BJ (cell line): ENCODE data around the gene ITGAX. TPM values are rescaled to one million over a fixed set of nuclear protein-coding genes. Genes with fewer than 3 reads are reported as not detected.

ENCODE experiments used
- CTCF ChIA-PET: fragments of 350-600 bp; formaldehyde crosslinking; extraction: SDS; loops from one replicate; lab custom pipeline; 2021; ENCODE audit warnings: antibody characterized with exemption, inconsistent platforms; lab: Yijun Ruan, JAX
- POLR2A ChIA-PET: fragments of 300-600 bp; sonication (Branson Sonifier 250); formaldehyde crosslinking; extraction: SDS; loops from one replicate; lab custom pipeline; 2021; ENCODE audit warnings: antibody characterized with exemption; lab: Charles Lee
- DNase-seq: peaks from one replicate; pipeline ENCODE4 v3.0.0-alpha.2; 2011; ENCODE audit warnings: low read depth
- H3K27me3 ChIP-seq: 2 replicates; pipeline ENCODE4 v1.6.0; 2011; ENCODE audit warnings: low read length; ENCODE audit not compliant: control insufficient read depth, insufficient read depth
- H3K36me3 ChIP-seq: 2 replicates; pipeline ENCODE4 v1.5.1; 2011; ENCODE audit warnings: low read length; ENCODE audit not compliant: control insufficient read depth, insufficient read depth
- H3K4me3 ChIP-seq: 2 replicates; pipeline ENCODE4 v1.5.1; 2011; ENCODE audit warnings: low read depth, mild to moderate bottlenecking, control low read depth, low read length
- polyA plus RNA-seq: library from polyadenylated mRNA; depleted of rRNA; stranded (reverse); fragments of >200 nt; gene quantifications from 2 replicates; pipeline ENCODE4 v1.2.3, GENCODE V29; 2011
- TF ChIP-seq, protein P1 (sequence below): IDR thresholded peaks from 2 replicates; pipeline ENCODE4 v1.5.1; 2011; ENCODE audit warnings: low read depth, mild to moderate bottlenecking, control low read depth, inconsistent platforms, low read length, moderate library complexity; ENCODE audit not compliant: insufficient read depth

Gene ITGAX
- polyA plus RNA-seq, 1 experiment, result not detected

DNA sequence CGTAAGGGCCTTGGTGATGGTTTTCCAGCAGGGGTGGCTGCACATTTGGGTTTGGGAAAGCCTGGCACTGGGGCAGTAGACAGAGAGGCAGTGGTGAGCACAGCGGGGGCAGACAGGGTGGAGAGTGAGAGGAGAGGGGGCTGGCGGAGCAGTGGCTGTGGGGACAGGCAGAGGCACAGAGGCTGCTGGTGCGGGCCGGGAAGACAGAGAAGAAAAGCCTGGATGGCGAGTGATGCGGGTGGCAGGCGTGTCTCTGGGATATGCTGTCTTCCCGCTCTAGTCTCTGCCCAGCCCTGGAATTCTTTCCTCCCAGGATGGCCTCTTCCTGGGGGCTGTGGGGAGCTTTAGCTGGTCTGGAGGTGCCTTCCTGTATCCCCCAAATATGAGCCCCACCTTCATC lies 55.1 kb downstream of the ITGAX start:
- TF ChIP-seq, protein P1, sequence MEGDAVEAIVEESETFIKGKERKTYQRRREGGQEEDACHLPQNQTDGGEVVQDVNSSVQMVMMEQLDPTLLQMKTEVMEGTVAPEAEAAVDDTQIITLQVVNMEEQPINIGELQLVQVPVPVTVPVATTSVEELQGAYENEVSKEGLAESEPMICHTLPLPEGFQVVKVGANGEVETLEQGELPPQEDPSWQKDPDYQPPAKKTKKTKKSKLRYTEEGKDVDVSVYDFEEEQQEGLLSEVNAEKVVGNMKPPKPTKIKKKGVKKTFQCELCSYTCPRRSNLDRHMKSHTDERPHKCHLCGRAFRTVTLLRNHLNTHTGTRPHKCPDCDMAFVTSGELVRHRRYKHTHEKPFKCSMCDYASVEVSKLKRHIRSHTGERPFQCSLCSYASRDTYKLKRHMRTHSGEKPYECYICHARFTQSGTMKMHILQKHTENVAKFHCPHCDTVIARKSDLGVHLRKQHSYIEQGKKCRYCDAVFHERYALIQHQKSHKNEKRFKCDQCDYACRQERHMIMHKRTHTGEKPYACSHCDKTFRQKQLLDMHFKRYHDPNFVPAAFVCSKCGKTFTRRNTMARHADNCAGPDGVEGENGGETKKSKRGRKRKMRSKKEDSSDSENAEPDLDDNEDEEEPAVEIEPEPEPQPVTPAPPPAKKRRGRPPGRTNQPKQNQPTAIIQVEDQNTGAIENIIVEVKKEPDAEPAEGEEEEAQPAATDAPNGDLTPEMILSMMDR, result no peak
- DNase-seq, result no peak
- ChIA-PET POLR2A (interaction anchor here (0.6 kb wide), 1 partner anchor 16 kb away, joined by 4 read pairs; no protein-coding TSS in a partner anchor), CTCF (no interaction called here)
- Histone ChIP-seq H3K4me3 (no peak overlapping the region), H3K36me3 (no peaks in the 10 kb centered on the region), H3K27me3 (peaks cover 2% of the 10 kb centered on the region; the same call in 1 of the 2 replicates)

DNA sequence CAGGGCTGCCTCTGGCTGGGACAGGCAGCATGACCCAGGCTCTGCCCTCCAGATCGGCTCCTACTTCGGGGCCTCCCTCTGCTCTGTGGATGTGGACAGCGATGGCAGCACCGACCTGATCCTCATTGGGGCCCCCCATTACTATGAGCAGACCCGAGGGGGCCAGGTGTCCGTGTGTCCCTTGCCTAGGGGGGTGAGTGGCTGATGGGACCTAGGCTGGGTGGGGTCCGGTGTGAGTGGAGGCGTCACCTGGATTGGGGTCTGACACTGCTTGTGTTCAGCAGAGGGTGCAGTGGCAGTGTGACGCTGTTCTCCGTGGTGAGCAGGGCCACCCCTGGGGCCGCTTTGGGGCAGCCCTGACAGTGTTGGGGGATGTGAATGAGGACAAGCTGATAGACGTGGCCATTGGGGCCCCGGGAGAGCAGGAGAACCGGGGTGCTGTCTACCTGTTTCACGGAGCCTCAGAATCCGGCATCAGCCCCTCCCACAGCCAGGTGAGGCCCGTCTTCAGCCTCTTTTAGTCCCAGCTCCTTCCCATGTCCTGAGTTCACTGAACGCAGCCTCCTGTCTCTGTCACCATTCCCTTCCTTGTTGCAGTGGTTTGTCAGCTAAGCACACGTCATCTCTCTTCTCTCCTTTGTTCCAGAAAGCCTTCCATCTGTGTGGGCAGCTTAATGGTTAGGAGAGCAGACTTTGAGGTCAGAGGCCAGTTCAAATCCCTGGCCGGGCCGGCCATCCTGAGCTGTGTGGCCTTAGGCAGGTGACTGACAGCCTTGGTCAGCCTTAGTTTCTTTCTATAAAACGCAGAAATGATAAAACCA lies 56.3 kb downstream of the ITGAX start:
- TF ChIP-seq, protein P1, result no peak
- CTCF ChIA-PET, result no interaction called here
- no peaks in the 10 kb centered on the region for H3K36me3 ChIP-seq
- POLR2A ChIA-PET, result no interaction called here
- peaks cover 2% of the 10 kb centered on the region; the same call in 1 of the 2 replicates for H3K27me3 ChIP-seq
- DNase-seq, result no peak
- no peak overlapping the region for H3K4me3 ChIP-seq

DNA sequence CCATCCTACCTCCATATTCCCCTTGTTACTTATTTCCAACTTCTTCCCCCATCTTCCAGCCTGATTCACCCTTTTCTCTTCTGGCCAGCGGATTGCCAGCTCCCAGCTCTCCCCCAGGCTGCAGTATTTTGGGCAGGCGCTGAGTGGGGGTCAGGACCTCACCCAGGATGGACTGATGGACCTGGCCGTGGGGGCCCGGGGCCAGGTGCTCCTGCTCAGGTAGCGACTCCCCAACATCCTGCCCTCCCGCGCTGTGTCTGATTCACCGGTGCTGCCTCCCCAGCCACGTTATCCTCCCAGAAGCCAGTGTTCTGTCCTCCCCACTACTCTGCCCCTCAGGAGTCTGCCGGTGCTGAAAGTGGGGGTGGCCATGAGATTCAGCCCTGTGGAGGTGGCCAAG lies 57.8 kb downstream of the ITGAX start:
- no peak for DNase-seq
- Histone ChIP-seq H3K36me3 (no peaks in the 10 kb centered on the region), H3K27me3 (peaks cover 2% of the 10 kb centered on the region; the same call in 1 of the 2 replicates), H3K4me3 (no peak overlapping the region)
- ChIA-PET CTCF (no interaction called here), POLR2A (no interaction called here)
- TF ChIP-seq, protein P1, result no peak

DNA sequence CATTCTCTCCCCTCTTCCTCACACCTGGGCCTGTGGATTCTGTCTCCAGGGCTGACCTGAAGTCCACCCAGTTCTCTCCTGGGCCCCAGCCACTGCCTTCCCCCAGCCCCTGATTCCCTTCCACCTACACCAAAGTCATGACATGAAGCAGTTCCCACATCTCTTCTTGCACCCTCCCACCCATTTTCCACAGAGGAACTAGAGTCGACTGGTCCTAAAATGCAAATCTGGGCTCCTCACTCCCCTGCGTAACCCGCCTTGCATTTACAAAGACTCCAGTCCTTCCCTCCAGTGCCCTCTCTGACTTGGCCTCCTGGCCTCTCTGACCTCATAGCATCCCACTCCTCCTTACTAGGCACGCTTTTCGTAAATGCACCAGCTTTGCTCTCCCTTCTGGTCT lies 58.4 kb downstream of the ITGAX start:
- Histone ChIP-seq H3K4me3 (no peak overlapping the region), H3K36me3 (no peaks in the 10 kb centered on the region), H3K27me3 (peaks cover 2% of the 10 kb centered on the region; the same call in 1 of the 2 replicates)
- ChIA-PET CTCF (no interaction called here), POLR2A (no interaction called here)
- TF ChIP-seq, protein P1, result no peak
- no peak for DNase-seq

DNA sequence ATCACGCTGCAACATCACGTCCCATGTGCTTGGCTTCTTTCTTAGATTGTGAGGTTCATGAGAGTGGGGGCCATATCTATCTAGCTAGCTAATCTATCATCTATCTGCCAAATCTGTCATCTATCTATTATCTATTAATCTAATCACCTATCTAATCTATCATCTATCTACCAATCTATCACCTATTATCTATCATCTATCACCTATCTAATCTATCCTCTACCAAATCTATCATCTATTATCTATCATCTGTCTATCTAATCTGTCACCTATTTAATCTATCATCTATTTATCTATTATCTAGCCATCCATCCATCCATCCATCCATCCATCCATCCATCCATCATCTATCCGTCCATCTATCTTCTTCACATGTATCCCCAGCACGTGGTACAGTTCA lies 59.0 kb downstream of the ITGAX start:
- Histone ChIP-seq H3K27me3 (peaks cover 2% of the 10 kb centered on the region; the same call in 1 of the 2 replicates), H3K4me3 (no peak overlapping the region), H3K36me3 (no peaks in the 10 kb centered on the region)
- CTCF ChIA-PET, result no interaction called here
- no peak for DNase-seq
- TF ChIP-seq, protein P1, result no peak
- POLR2A ChIA-PET, result no interaction called here
